ENCODE results near the gene LAMC3. TPM values are rescaled to one million over a fixed set of nuclear protein-coding genes. Genes with fewer than 3 reads are reported as not detected.

LAMC3 gene
- total RNA-seq, 2 experiments from 2014 or later: 0.66 to 1.7 TPM

DNA sequence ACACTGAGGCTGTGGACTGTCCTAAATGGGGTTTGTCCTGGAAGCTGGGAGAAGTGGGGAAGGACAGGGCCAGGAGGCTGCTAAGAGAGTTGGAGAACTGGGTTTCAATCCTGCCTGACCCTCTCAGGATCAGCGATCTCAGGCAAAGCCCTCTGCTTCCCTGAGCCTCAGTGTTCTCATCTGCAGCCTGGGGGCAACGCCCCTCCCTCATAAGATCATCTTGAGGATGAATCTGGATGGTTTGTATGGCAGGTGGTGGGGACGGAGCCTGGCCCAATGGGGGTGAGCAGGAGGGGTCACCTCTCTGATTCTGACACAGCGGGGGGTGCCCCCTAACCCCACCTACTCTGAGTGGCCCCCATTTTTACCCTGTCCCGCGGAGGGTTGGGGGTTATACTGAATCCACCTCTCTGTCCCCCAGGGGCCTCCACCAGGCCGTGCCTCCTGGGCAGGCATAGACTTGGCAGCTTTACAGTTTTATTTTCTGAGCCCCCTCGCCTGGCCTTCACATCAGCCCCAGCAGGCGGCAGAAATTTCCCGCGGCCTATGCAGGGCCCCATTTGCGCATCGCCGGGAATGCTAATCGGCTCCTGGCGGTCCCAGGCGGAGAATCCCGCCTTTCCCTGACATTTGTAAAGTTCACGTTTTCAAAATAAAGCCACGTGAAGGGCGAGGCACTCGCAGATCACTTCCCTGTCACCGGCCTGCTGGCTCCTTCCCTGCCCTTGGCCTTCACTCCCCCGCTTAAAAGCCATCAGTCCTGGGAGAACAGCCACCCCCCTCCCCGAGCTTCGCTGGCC lies 17.8 kb upstream of the LAMC3 start:
- CTCF ChIA-PET: no interaction called here

DNA sequence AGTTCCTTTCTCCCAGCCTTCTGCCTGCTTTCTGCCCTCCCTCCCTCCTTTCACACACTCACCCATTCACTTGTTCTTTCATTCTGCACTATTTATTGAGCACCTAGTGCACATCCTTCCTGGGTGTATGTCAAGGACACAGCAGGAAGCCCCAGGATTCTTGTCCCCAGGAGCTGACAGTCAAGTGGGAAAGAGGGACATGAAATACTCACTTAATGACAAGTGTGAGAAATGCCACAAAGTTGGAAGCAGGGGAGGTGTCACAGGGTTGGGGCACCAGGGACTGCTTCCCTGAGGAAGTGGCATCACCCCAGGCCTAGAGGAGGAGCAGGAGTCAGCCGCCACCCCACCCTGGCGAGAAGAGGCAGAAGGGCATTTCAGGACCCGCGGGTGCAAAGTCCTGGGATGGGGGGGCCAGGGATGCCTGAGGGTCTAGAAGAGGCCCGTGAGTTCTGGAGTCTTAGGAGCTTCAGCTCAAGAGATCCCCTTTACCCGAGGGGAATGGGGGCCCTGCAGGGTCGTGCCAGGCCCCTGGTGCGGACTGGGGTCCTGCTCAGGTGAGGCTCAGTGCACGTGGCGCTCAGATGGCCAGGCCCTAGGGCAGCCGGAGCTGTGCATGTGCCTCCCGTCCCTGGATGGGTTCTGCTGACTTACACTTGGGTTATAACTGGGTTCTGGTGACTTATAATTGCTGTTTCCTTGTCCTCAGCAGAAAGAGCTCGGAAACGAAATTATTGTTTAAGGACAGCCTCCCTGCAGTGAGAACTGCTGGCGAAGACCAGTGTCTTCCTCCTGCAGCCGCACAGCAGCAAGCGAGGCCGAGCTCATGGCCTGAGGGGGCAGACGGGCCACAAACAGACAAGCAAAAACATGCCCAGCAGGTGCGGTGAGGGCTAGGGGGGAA lies 16.9 kb upstream of the LAMC3 start:
- DNase-seq (no peak), ATAC-seq (ENCODE audit: poor library complexity) (no peak)
- H3K27ac ChIP-seq (ENCODE audit: low read depth in 1 of 2, low read length in 2 of 2): no peak overlapping the region
- H3K9me3 Mint-ChIP-seq: no peaks in the 10 kb centered on the region
- no peak for TF ChIP-seq CTCF (IDR thresholded peaks at IDR 0.05)
- intact Hi-C loops (cut with DNase I, micrococcal nuclease): no loop called here
- H3K9me3 ChIP-seq (ENCODE audit: control insufficient read depth in 1 of 2, insufficient read depth in 1 of 2, low read length in 2 of 2): peaks cover 0 to 12% of the 10 kb centered on the region in 2 experiments
- no peak overlapping the region for H3K4me3 Mint-ChIP-seq
- H3K36me3 ChIP-seq (ENCODE audit: insufficient read depth, low read length): no peaks in the 10 kb centered on the region
- CTCF ChIA-PET: no interaction called here
- H3K4me1 Mint-ChIP-seq (ENCODE audit: low read depth): no peaks in the 10 kb centered on the region
- no peaks in the 10 kb centered on the region for H3K36me3 Mint-ChIP-seq (ENCODE audit: low read depth)
- POLR2A ChIA-PET: no interaction called here
- no peaks in the 10 kb centered on the region for H3K27me3 ChIP-seq (ENCODE audit: control insufficient read depth in 1 of 2, insufficient read depth in 2 of 2, low read length in 2 of 2)
- H3K4me1 ChIP-seq (ENCODE audit: insufficient read depth, low read length): peaks cover 11% of the 10 kb centered on the region
- no peak overlapping the region for H3K4me3 ChIP-seq (ENCODE audit: low read length)
- no peaks in the 10 kb centered on the region for H3K27me3 Mint-ChIP-seq
- H3K27ac Mint-ChIP-seq: no peak overlapping the region

More for the DNA sequence above, 17.8 kb upstream of the LAMC3 start:
- Histone ChIP-seq H3K4me1 (ENCODE audit: insufficient read depth, low read length) (peaks cover 11% of the 10 kb centered on the region), H3K27me3 (ENCODE audit: control insufficient read depth in 1 of 2, insufficient read depth in 2 of 2, low read length in 2 of 2) (no peaks in the 10 kb centered on the region), H3K9me3 (ENCODE audit: control insufficient read depth in 1 of 2, insufficient read depth in 1 of 2, low read length in 2 of 2) (peaks cover 0 to 12% of the 10 kb centered on the region in 2 experiments), H3K27ac (ENCODE audit: low read depth in 1 of 2, low read length in 2 of 2) (no peak overlapping the region), H3K36me3 (ENCODE audit: insufficient read depth, low read length) (no peaks in the 10 kb centered on the region), H3K4me3 (ENCODE audit: low read length) (no peak overlapping the region)
- POLR2A ChIA-PET: no interaction called here
- Mint-ChIP-seq H3K9me3 (no peaks in the 10 kb centered on the region), H3K4me1 (ENCODE audit: low read depth) (no peaks in the 10 kb centered on the region), H3K27me3 (no peaks in the 10 kb centered on the region), H3K4me3 (no peak overlapping the region), H3K36me3 (ENCODE audit: low read depth) (no peaks in the 10 kb centered on the region), H3K27ac (no peak overlapping the region)
- no peak for ATAC-seq (ENCODE audit: poor library complexity)
- DNase-seq: no peak
- no peak for TF ChIP-seq CTCF (IDR thresholded peaks at IDR 0.05)
- intact Hi-C loops (cut with DNase I, micrococcal nuclease): no loop called here

DNA sequence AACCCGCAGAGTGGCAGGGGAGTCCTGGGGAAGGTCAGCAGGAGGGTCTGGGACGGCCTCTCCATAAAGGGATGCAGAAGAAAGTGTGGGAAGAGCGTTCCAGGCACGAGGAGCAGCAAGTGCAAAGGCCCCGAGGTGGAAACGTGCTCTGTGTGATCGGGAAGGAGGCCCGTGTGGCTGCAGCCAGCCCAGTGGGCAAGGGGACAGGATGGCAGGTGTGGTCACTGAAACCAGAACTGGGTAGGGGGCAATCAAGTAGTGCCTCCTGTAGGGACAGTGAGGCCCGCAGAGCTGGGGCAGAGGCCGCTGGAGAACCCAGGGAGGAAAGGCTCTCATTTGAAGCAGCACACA lies 16.3 kb upstream of the LAMC3 start:
- no peak overlapping the region for H3K27ac Mint-ChIP-seq
- no peaks in the 10 kb centered on the region for H3K36me3 ChIP-seq (ENCODE audit: insufficient read depth, low read length)
- peaks cover 0 to 12% of the 10 kb centered on the region in 2 experiments for H3K9me3 ChIP-seq (ENCODE audit: control insufficient read depth in 1 of 2, insufficient read depth in 1 of 2, low read length in 2 of 2)
- H3K27me3 Mint-ChIP-seq: peaks cover 2% of the 10 kb centered on the region
- H3K4me1 Mint-ChIP-seq (ENCODE audit: low read depth): no peaks in the 10 kb centered on the region
- DNase-seq (no peak), ATAC-seq (ENCODE audit: poor library complexity) (no peak)
- intact Hi-C loops (cut with DNase I, micrococcal nuclease): no loop called here
- H3K36me3 Mint-ChIP-seq (ENCODE audit: low read depth): no peaks in the 10 kb centered on the region
- H3K4me1 ChIP-seq (ENCODE audit: insufficient read depth, low read length): peaks cover 11% of the 10 kb centered on the region
- no peak overlapping the region for H3K27ac ChIP-seq (ENCODE audit: low read depth in 1 of 2, low read length in 2 of 2)
- no peak overlapping the region for H3K4me3 ChIP-seq (ENCODE audit: low read length)
- H3K9me3 Mint-ChIP-seq: no peaks in the 10 kb centered on the region
- ChIA-PET CTCF (no interaction called here), POLR2A (no interaction called here)
- TF ChIP-seq CTCF (IDR thresholded peaks at IDR 0.05): no peak
- H3K27me3 ChIP-seq (ENCODE audit: control insufficient read depth in 1 of 2, insufficient read depth in 2 of 2, low read length in 2 of 2): no peaks in the 10 kb centered on the region
- H3K4me3 Mint-ChIP-seq: no peak overlapping the region
